GM18508 (cell line): ENCODE results near the gene AAR2.

ENCODE experiments used
- ATAC-seq: cut with Tn5 transposase; IDR thresholded peaks from one replicate; pipeline ENCODE4 v1.9.1; 2021; ENCODE audit warnings: moderate number of reproducible peaks; ENCODE audit not compliant: insufficient read depth, unreplicated experiment

Gene AAR2, protein sequence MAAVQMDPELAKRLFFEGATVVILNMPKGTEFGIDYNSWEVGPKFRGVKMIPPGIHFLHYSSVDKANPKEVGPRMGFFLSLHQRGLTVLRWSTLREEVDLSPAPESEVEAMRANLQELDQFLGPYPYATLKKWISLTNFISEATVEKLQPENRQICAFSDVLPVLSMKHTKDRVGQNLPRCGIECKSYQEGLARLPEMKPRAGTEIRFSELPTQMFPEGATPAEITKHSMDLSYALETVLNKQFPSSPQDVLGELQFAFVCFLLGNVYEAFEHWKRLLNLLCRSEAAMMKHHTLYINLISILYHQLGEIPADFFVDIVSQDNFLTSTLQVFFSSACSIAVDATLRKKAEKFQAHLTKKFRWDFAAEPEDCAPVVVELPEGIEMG

DNA sequence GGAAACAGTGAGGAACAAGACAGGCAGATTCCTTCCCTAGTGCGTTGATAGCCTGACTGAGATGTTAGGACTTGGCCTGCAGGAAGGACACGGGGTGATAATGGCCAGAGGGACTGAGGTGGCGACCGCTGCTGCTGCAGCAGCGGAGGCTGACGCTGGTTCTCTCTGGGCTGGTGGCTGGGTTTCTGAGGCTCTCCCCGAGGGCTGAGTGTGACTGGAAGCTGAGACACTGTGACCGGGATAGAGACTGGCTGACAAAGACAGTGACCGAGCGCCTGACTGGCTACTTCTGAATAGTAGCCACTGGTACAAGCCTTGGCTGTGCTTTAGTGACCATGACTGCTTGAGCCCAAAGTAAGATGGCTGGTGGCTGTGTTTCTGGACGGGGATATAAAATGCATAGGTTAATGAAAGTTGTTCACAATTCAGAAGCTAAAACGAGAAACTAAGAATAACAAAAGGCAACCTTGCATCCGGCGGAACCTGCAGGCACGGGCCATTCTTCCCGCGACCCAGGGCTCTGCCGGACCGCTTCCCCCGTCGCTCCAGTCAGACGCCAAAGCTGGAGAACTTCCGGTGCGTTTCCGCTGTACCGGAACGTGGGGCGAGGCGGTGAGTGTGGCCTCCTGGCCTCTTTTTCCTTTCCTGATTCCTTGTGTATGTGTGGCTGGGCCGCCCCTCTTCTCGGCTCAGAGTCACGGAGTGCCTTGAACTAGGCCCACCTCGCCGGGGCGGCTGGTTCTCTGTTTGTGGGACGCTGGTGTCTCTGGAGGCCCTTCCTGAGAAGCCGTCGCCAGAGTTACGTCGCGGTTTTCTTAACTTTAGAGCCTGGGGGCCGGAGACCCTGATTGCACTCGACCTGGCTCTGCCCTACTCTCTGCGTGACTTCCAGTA is at the start of gene AAR2:
Gene AAR2 (plus strand): TSS at position 587 of the 894 bp plus-strand sequence. CDS start 3,391 bp downstream, outside the sequence.
- ATAC-seq, result no peak

DNA sequence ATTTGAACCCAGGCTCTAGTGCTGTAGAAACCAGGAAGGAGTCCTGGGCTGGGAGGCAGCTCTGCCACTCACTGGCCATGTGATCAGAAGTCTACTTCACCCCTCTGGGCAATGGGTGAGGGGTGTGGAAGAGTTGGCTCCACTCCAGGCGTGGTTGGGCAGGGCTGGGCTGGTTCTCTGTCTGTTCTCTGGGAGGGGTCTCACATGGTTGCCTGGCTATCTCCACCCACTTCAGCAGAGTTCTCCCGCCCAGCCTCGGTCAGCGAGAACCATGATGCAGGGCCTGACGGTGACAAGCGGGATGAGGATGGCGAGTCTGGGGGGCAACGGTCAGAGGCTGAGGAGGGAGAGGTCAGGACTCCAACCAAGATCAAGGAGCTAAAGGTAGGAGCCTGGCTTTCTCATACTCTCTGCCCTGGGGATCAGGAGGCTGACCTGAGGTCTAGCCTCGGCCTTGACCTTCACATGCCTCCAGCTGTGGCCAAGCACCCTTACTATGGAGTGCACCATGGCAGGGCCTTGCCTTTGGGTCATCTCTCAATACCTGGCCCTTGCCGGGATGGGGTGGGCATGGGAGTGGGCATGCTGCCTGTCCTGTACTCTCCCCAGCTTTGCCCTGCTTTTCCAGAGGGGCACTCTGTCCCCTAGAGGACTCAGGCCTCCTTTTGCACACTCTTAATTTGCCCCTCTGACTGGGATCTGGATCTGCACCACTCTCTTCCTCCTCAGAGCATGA is 42.1 kb upstream of the AAR2 start:
- ATAC-seq, result no peak

DNA sequence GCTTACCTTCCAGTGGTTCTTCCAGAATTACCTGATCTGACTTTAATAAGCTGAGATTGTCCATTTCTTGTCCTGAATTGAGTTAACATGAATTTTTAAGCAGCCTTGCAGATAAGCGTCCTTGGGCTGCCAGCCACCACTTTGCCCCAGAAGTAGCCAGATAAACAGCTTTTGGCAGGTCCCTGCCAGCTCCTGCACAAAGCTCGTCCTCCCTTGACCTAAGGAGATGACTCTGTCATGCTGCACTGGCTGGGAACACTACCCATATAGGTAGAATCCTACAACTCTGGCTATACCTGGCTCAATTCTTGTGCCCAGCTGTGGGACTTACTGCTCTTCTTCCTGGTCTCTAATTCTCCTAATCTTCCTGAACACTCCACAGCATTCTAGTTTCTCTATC is 39.6 kb upstream of the AAR2 start:
- no peak for ATAC-seq

DNA sequence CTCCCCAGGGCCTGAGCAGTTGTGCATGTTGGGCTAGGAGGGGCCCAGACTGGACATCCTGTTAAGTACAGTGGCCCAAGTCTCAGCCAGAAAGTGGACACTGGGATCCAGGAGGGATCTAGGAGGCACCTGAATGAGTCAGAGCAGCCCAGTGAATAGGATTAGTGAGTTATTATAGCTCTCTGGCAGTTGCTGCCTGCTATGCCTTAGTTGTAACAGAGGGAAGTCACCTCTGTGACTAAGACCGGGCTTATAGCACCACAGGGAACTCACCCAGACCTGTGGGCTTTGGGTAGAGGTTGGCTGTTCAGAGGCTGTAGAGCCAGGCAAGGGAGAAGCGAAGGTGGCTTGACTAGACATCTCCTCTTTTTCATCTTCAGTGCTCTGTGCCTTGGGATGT is 39.0 kb upstream of the AAR2 start:
- ATAC-seq, result no peak

DNA sequence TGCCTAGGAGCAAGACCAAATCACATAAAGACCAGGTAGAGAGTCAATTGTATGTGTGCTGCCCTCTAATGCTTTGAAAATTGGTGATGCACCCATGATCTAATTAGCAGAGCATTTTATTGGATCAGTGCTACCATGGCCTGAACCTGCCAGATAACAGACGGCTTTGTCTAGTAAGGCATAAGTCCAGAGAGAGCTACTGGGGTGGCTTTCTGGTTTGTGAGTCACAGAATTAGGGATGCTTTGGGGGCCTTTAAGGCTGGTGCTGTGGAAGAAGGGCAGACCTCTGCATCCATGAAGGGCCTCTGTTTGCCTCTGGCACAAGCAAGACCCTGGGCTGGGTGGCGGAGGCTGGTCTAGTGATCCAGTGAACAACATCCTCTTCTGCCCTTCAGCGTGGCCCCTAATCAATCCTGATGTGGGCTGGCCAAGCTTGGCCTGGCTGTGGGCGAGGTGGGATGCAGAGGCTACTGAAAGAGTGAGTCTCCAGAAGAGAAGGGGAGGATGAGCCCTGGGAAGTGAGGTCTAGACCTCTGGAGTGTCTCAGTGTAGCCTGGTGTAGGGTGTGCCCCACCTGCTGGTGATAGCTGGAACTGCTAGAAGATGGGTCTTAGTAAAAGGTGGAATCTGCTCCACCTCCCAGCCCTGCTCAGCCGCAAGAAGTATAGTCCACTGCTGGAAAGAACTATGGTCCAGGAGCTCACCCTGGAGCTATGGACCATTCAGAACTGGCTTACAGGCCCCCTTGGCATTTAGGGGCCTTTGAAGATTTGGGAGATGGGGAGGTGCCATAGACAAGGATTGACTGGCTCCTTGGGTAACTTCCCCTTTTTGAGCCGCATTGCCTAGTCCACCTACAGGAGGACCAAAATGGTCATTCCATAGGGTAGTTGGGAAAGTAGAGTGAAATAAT is 36.7 kb upstream of the AAR2 start:
- ATAC-seq, result no peak

DNA sequence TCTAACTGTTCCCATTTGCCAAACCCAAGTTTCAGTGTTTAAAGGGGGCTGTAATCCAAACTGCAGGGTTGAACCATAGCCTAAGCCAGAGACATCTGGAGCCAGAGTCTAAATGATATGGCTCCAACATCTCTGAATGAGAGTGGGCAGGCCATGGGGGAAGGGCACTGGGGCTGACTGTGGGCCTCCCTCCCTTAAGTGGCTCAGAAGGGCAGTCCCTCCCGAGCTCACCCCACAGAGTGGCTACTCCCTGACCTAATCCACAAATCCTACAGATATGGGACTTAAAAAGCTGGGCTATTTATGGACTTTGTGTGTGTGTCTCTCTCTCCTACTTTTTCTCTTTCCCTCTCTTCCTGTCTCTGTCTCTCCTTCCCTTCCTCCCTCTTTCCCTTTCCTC is 35.8 kb upstream of the AAR2 start:
- no peak for ATAC-seq

DNA sequence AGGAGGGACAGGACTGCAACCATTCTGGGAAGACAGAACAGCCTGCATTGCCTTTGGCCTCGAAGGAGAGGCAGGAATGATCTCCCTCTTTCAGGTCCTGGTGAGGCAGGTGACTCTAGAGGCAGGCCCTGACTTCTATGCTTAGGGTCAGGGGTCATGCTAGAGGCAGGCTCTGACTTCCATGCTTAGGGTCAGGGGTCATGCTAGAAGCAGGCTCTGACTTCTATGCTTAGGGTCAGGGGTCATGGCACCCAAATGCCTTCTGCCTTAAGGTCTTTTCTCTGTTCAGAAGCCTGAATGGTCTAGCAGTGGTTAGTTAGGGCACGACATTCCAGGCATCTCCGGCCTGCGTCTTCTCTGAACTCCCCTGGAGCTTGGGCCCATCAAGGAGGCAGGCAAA is 35.1 kb upstream of the AAR2 start:
- no peak for ATAC-seq

DNA sequence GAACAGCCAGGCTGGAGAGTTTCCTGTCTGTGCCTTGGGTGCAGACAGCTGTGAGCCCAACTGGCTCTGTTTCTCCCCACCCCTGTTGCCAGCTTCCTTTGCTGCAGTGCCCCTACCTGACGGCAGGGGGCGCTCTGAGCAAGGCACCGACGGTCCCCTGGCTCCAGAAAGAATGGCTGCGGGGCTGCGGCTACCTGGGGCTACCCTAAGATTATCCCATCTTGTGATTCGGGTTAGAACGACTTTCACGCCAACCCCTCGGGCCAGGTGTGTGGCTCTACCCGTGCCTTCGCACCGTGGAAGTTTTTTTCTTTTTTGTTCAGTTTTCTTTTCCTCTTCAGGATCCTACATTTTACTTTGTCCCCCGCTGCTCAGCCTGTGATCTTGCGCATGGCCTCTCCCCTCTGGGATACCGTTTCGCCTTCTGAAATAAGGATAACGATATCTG is 33.4 kb upstream of the AAR2 start:
- no peak for ATAC-seq

DNA sequence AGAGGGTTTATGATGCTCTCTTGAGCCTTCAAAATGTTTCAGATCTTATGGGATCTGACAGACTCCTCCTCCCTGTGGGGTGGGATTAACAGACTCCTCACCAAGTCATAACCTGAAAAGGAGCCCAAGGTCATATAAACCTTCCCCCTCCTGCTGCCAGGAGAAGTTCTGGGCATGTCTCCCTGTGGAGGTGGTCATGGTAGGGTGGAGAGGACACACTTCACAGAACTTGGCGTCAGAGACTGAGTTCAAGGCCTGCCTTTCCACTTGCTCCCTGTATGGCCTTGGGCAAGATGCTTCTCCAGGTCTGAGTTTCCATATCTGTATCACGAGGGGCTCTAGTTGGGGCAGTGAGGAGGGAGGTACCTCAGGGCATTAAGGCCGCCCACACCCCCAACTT is 32.4 kb upstream of the AAR2 start:
- ATAC-seq, result no peak

DNA sequence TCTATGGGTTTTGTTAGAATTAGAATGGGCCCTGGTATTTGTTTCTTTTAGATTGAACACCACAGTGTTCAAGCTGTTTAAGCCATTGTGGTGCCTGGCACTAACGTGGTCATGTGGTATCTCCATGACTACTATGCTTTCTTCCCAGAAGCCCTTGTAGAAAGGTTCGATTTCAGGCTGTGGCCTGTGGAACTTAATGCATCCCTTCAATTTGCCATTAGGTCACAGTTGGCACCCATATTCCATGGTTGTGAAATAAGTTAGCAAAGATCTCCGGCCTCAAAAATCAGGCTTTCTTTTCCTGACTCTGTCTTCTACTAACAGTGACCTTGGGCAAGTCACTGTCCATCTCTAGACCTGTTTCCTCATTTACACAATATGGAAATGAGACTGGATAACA is 31.3 kb upstream of the AAR2 start:
- no peak for ATAC-seq

DNA sequence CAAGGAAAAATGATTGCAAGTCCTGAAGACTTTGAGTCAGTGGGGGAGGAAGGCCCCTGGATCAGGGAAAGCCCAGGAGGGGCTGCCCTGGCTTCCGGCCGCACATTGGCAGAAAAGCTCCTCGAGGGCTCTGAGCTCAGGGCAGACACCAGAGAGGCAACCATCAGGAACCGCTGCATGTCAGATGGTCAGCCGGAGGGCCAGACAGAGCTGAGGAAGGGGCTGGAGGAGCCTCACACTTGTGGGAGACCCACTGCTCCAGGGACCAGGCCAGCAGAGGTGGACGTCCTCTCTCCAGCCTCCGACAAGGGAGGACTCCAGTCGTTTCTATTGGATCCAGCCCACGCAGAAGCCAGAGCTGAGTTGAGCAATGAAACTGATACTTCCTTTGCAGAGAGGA is 30.2 kb upstream of the AAR2 start:
- no peak for ATAC-seq

DNA sequence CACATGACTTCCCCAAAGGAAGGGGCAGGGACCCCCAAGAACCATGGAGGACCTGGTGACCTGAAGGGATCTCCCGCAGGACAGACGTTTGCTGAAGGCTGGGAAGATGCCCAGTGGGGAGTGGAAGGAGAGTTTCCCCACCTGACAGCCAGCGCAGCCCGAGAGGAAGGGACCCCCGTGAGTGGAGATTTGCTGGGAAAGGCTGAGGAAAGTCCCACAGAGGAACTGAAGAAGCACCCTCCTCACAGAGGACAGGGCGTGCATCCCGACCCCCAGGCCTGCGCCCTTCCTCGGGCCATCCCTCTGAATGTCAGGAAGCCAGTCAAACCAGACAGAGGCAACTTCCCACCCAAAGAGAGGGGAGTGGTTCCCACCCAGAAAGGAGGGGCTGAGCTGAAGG is 29.6 kb upstream of the AAR2 start:
- no peak for ATAC-seq

DNA sequence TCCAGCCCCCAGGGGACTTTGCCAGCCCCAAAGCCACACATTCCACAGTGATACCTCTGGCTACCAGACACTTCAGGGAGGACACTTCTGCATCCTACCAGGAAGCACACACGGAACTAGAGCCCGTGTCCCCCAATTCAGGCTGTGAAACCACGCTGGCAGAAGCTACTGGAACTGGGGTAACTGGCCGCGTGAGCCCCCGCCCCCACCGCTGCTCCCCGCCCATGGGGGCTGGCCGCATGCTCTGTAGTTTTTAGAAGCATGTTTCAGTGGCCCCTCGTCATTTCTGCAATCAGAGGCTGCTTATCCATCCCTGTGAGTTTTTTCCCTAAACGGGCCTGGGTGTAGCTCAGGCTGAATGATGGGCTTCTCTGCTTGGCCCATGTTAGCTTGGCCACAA is 28.7 kb upstream of the AAR2 start:
- ATAC-seq, result no peak

DNA sequence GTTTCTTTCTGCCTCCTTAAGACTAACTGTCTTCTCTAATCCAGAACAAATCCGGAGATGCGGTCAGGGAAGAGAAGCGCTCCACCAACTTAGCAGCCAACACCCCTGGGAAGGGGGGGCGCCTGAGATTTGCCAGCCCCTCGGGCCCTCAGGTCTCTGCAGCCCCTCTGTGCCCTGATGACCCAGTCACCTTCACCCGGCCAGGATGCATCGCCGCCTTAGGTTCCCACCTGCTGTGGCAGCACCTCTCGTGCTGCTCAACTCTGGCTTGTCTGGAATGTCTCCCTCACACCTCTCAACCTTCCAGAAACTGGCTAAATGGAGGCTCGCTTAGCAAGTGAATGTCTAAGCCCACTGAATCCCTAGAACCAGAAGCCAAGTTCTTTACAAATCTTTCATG is 28.0 kb upstream of the AAR2 start:
- no peak for ATAC-seq

DNA sequence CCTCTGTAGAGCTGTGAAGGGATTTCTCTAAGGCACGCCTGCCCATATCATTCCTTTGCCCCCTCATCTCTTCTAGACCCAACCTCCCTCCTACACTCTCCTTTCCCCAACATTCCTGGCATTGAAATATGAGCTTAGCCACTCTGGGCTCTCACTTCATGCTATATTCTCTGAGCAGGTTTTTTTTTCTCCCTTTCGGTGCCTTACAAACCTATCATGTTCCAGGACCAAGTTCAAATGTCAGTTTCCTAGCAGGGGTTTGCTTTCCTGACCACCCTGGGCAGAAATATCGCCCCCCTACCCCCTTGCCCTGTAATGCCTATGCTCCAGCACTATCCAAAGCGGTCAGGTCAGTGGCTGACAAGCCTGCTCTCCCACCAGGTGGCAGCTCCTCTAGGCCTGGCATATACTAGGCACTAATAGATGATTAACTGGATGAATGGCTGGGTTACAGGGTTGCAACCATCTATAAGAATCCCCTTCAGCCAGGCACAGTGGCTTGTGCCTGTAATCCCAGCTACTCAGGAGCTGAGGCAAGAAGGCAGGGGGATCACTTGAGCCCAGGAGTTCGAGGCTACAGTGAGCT is 25.7 kb upstream of the AAR2 start:
- ATAC-seq, result no peak

DNA sequence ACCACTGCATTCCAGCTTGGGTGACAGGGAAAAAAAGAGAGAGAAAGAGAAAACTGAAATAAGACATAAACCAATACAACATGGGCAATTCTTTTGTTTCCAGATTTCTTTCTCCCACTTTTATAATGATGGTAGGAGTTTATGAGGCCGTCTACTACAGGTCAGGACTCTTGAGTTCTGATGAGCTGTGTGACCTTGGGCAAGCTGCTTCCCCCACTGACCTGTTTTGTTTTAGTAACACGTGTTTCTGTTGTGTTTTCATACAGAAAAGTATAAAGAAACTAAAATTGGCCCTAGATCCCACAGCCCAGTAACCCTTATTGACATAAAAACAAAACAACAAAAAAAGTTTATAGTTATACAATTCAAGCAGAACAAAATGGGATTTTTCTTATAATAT is 22.9 kb upstream of the AAR2 start:
- no peak for ATAC-seq

DNA sequence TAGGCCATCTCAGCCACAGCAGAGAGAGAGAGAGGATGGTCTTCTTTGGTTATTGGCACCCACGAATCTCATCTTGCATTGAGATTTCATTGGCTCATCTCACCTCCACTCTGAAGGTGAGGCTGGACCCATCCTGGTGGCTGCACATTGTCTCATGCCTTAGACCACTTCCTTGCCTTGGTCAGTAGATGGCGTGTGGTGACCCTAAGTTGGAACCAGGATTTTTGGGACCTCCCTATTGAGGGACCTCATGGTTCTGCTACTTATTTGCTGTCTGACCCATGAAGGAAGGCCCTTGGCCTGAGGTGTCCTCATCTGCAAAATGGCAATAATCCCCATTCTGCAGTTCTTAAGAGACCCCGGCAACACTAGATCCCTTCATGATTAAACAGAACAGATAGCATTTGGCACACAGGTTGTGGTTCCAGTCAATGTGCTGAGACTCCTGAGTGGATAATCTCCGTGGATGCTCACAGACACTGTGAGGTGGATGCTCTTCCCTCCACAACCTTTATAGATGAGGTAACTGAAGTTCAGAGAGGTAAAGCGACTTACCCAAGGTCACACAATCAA is 21.5 kb upstream of the AAR2 start:
- ATAC-seq, result no peak

DNA sequence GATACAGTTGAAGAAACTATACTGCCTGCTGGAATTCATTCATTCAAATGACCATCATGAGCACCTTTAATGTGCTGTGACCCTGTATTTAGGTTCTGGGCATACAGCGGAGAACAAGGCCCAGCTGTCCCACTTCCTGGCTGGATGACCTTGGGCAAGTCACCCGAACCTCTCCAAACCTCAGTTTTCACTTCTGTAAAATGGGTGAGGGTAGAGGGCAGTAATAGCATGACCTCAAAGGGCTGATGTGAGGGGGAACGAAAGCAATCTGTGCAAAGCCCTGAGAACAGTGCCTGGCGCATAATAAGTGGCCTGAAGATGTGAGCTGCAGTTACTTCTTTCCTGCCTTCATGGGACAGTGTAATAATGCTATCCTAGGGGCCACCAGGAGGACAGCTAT is 20.5 kb upstream of the AAR2 start:
- ATAC-seq, result no peak
